Prostate gland (tissue), 2 donors: ENCODE data around the gene CCL14.

Experiments
- CTCF ChIP-seq, 4 experiments: fragments of 200-600 bp in 2 of 4; fragments of 450-650 bp in 2 of 4; sonication (generic) in 2 of 4; IDR thresholded peaks; 1 replicate in 3 of 4; 2 replicates in 1 of 4; pipeline ENCODE4 v1.5.1; 2016 to 2019; ENCODE audit warnings: antibody characterized with exemption in 4 of 4, mild to moderate bottlenecking in 2 of 4, moderate library complexity in 2 of 4
- POLR2A ChIP-seq: fragments of 450-650 bp; IDR thresholded peaks from one replicate; pipeline ENCODE4 v1.6.1; 2016; ENCODE audit warnings: antibody characterized with exemption, mild to moderate bottlenecking

GRCh38 chr17:36002631-36003030 is 16.1 kb upstream of the CCL14 start:
- no peak for TF ChIP-seq CTCF (IDR thresholded peaks at IDR 0.05)
- TF ChIP-seq POLR2A: no peak
